ENCODE results near the gene CUL7. TPM values are rescaled to one million over a fixed set of nuclear protein-coding genes. Genes with fewer than 3 reads are reported as not detected.

The CUL7 gene
- total RNA-seq, 2 experiments from 2014 or later, result 14.1 to 14.9 TPM

- POLR2A ChIA-PET, result interaction anchor here (0.5 to 1.0 kb wide), 3 partner anchors 8 to 99 kb away, joined by 3 to 4 read pairs (median 4); no protein-coding TSS in a partner anchor
- no peak overlapping the region for H3K4me3 ChIP-seq (ENCODE audit: low read depth, low read length, poor library complexity, severe bottlenecking)
- no peaks in the 10 kb centered on the region for H3K36me3 ChIP-seq (ENCODE audit: insufficient read depth, low read length)
- no peak overlapping the region for H2AFZ ChIP-seq (ENCODE audit: low read length)
- H3K4me2 ChIP-seq (ENCODE audit: low read length), result no peak overlapping the region
- DNase-seq (ENCODE audit: low spot score), result no peak
- peaks cover 6% of the 10 kb centered on the region; the same call in 1 of the 2 replicates for H4K20me1 ChIP-seq (ENCODE audit: insufficient read depth, low read length)
- H3K9me2 ChIP-seq (ENCODE audit: insufficient read depth, low read length), result no peaks in the 10 kb centered on the region
- intact Hi-C loops (cut with micrococcal nuclease; ENCODE audit: unreplicated experiment), result no loop called here
- TF ChIP-seq EZH2phosphoT487 (IDR thresholded peaks at IDR 0.05; ENCODE audit: borderline replicate concordance, low read depth, low read length), result no peak
- TF ChIP-seq CTCF (conservative IDR thresholded peaks at IDR 0.05; ENCODE audit: low read length), result no peak
- BruUV-seq (replicated peaks), result no TSS peak
- H3K9me3 ChIP-seq (ENCODE audit: low read length), result no peaks in the 10 kb centered on the region
- H3K4me1 ChIP-seq (ENCODE audit: insufficient read depth, low read length, poor library complexity, severe bottlenecking), result peaks cover 2% of the 10 kb centered on the region
- no peak overlapping the region for H3K27ac ChIP-seq (ENCODE audit: low read depth, low read length, poor library complexity, severe bottlenecking)
- CTCF ChIA-PET (ENCODE audit: unreplicated experiment), result no interaction called here
- no peaks in the 10 kb centered on the region for H3K79me2 ChIP-seq (ENCODE audit: insufficient read depth, low read depth, low read length)
Observed at GRCh38 chr6:43090559-43090956, 36.9 kb upstream of the CUL7 start.

GRCh38 chr6:43089874-43090558, 36.4 kb upstream of the CUL7 start:
- POLR2A ChIA-PET, result interaction anchor here (0.9 to 1.0 kb wide), 2 partner anchors 8 to 26 kb away, joined by 3 to 4 read pairs; no protein-coding TSS in a partner anchor
- Histone ChIP-seq H4K20me1 (ENCODE audit: insufficient read depth, low read length) (peaks cover 6% of the 10 kb centered on the region; the same call in 1 of the 2 replicates), H3K4me2 (ENCODE audit: low read length) (no peak overlapping the region), H3K4me3 (ENCODE audit: low read depth, low read length, poor library complexity, severe bottlenecking) (no peak overlapping the region), H3K36me3 (ENCODE audit: insufficient read depth, low read length) (no peaks in the 10 kb centered on the region), H3K9me2 (ENCODE audit: insufficient read depth, low read length) (no peaks in the 10 kb centered on the region), H2AFZ (ENCODE audit: low read length) (no peak overlapping the region), H3K9me3 (ENCODE audit: low read length) (no peaks in the 10 kb centered on the region), H3K4me1 (ENCODE audit: insufficient read depth, low read length, poor library complexity, severe bottlenecking) (no peaks in the 10 kb centered on the region), H3K79me2 (ENCODE audit: insufficient read depth, low read depth, low read length) (no peaks in the 10 kb centered on the region), H3K27ac (ENCODE audit: low read depth, low read length, poor library complexity, severe bottlenecking) (no peak overlapping the region)
- TF ChIP-seq CTCF (conservative IDR thresholded peaks at IDR 0.05; ENCODE audit: low read length), result no peak
- intact Hi-C loops (cut with micrococcal nuclease; ENCODE audit: unreplicated experiment), result no loop called here
- CTCF ChIA-PET (ENCODE audit: unreplicated experiment), result no interaction called here
- BruUV-seq (replicated peaks), result no TSS peak
- no peak for DNase-seq (ENCODE audit: low spot score)

GRCh38 chr6:43089467-43089866, 35.8 kb upstream of the CUL7 start:
- Histone ChIP-seq H2AFZ (ENCODE audit: low read length) (no peak overlapping the region), H3K4me3 (ENCODE audit: low read depth, low read length, poor library complexity, severe bottlenecking) (no peak overlapping the region), H4K20me1 (ENCODE audit: insufficient read depth, low read length) (peaks cover 6% of the 10 kb centered on the region), H3K79me2 (ENCODE audit: insufficient read depth, low read depth, low read length) (no peaks in the 10 kb centered on the region), H3K9me2 (ENCODE audit: insufficient read depth, low read length) (no peaks in the 10 kb centered on the region), H3K27ac (ENCODE audit: low read depth, low read length, poor library complexity, severe bottlenecking) (no peak overlapping the region), H3K4me1 (ENCODE audit: insufficient read depth, low read length, poor library complexity, severe bottlenecking) (no peaks in the 10 kb centered on the region), H3K4me2 (ENCODE audit: low read length) (no peak overlapping the region), H3K36me3 (ENCODE audit: insufficient read depth, low read length) (no peaks in the 10 kb centered on the region), H3K9me3 (ENCODE audit: low read length) (no peaks in the 10 kb centered on the region)
- BruUV-seq (replicated peaks), result no TSS peak
- TF ChIP-seq EZH2phosphoT487 (IDR thresholded peaks at IDR 0.05; ENCODE audit: borderline replicate concordance, low read depth, low read length) (no peak), CTCF (conservative IDR thresholded peaks at IDR 0.05; ENCODE audit: low read length) (no peak)
- intact Hi-C loops (cut with micrococcal nuclease; ENCODE audit: unreplicated experiment), result no loop called here
- ChIA-PET CTCF (ENCODE audit: unreplicated experiment) (no interaction called here), POLR2A (interaction anchor here (0.9 kb wide), 1 partner anchor 27 kb away, joined by 3 read pairs; no protein-coding TSS in a partner anchor)
- no peak for DNase-seq (ENCODE audit: low spot score)
